C4-2B (cell line): ENCODE results near the gene CYLD.

ENCODE experiments used
- ZFX ChIP-seq: fragments of 450-650 bp; IDR thresholded peaks from 2 replicates; pipeline ENCODE4 v1.6.1; 2017
- TF ChIP-seq, protein P1 (sequence below): fragments of 450-650 bp; conservative IDR thresholded peaks from 2 replicates; pipeline ENCODE4 v1.5.1; 2017; ENCODE audit warnings: mild to moderate bottlenecking

DNA sequence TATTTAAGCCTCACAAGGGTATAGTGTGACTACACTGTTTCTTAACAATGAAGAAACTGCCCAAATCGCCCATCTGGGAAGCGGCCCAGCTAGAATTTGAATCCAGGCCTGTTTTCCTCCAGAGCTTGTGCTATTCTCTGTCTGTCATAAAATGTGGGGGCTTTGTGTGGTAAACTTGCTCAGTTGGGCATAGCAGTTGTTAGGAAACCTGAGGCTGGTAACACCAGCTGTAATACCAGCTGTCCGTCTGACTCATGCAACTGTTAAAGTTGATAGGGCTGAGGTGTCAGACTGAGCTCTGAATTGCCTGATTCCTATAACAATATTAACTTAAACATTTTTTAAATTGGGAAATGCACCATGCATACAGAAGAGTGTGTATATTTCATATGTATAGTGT is 39.2 kb upstream of the CYLD start:
- TF ChIP-seq, protein P1, sequence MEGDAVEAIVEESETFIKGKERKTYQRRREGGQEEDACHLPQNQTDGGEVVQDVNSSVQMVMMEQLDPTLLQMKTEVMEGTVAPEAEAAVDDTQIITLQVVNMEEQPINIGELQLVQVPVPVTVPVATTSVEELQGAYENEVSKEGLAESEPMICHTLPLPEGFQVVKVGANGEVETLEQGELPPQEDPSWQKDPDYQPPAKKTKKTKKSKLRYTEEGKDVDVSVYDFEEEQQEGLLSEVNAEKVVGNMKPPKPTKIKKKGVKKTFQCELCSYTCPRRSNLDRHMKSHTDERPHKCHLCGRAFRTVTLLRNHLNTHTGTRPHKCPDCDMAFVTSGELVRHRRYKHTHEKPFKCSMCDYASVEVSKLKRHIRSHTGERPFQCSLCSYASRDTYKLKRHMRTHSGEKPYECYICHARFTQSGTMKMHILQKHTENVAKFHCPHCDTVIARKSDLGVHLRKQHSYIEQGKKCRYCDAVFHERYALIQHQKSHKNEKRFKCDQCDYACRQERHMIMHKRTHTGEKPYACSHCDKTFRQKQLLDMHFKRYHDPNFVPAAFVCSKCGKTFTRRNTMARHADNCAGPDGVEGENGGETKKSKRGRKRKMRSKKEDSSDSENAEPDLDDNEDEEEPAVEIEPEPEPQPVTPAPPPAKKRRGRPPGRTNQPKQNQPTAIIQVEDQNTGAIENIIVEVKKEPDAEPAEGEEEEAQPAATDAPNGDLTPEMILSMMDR: no peak
- no peak for TF ChIP-seq ZFX
